ENCODE measurements around the gene PAGE1.

Gene PAGE1

DNA sequence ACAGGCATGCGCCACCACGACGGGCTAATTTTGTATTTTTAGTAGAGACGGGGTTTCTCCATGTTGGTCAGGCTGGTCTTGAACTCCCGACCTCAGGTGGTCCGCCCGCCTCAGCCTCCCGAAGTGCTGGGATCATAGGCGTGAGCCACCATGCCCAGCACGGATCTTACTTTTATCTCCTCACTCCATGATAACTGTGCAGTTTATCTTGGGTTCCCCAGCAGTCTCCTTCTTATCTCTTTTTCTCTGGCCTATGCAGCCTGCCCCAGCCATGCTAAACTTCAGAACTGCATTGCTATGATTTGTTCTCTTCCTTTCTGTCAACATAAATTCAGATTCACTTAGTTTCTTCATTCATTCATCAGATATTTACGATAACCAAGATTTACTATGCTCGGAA lies 22.4 kb downstream of the PAGE1 start:
- DNase-seq (ENCODE audit: low read depth) = no peak
- no peak overlapping the region for H3K4me3 ChIP-seq (ENCODE audit: low read depth, low read length)
- TF ChIP-seq, protein P1, sequence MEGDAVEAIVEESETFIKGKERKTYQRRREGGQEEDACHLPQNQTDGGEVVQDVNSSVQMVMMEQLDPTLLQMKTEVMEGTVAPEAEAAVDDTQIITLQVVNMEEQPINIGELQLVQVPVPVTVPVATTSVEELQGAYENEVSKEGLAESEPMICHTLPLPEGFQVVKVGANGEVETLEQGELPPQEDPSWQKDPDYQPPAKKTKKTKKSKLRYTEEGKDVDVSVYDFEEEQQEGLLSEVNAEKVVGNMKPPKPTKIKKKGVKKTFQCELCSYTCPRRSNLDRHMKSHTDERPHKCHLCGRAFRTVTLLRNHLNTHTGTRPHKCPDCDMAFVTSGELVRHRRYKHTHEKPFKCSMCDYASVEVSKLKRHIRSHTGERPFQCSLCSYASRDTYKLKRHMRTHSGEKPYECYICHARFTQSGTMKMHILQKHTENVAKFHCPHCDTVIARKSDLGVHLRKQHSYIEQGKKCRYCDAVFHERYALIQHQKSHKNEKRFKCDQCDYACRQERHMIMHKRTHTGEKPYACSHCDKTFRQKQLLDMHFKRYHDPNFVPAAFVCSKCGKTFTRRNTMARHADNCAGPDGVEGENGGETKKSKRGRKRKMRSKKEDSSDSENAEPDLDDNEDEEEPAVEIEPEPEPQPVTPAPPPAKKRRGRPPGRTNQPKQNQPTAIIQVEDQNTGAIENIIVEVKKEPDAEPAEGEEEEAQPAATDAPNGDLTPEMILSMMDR (IDR thresholded peaks at IDR 0.05; ENCODE audit: control insufficient read depth, extremely low read depth, insufficient read depth) = no peak

DNA sequence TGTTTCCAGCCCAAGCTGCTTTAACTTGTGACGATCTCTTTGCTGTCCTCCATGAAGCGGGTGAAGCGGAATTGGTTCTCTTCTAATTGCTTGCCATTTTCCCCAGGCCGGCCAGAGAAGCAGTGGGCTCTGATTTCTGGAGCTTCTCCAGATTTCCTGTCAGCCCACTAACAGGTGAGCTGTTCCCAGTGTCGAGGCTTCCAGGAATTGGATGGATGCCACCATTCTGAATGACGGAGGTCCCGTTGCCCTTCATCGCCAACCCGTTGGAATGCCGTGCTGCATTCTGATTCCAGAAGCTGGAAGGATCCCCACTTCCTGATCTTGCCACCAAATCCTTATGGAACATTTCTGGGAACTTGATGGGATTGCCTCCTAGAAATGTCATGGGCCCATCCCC lies 31.0 kb downstream of the PAGE1 start:
- no peak for DNase-seq (ENCODE audit: low read depth)
- H3K4me3 ChIP-seq (ENCODE audit: low read depth, low read length) = no peak overlapping the region
- TF ChIP-seq, protein P1 (IDR thresholded peaks at IDR 0.05; ENCODE audit: control insufficient read depth, extremely low read depth, insufficient read depth) = no peak

DNA sequence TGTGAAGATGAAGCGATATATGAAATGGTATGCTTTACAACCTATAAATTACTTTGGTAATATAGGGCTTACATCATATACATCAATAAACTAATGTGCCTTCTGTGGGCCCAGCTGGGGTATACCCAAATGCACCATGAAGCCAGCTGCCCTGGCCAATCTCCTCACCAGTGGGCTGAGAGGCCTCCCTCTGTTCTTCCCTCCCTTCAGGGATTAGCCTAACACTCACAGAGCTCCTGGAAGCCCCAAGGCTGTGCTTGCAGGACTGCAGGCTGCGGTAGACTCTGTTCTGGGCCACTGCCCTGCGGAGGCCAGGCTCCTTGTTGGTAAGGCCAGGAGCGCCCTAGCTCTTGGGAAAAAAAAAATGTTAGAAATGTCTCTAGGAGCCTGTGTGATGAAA lies 33.9 kb downstream of the PAGE1 start:
- H3K4me3 ChIP-seq (ENCODE audit: low read depth, low read length) = no peak overlapping the region
- TF ChIP-seq, protein P1 (IDR thresholded peaks at IDR 0.05; ENCODE audit: control insufficient read depth, extremely low read depth, insufficient read depth) = no peak
- no peak for DNase-seq (ENCODE audit: low read depth)

DNA sequence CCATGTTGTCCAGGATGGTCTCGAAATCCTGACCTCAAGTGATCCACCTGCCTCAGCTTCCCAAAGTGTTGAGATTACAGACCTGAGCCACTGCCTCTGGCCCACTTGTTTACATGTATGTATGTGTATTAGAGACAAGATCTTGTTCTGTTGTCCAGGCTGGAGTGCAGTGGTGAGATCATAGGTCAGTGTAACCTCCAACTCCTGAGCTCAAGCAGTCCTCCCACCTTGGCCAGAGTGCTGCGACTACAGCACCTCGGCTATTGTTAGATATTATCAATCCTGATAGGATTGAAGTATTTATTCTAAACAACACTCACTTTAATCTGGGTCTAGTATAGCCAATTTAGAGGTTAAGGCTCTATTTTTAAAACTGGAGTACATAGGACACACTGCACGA lies 36.0 kb downstream of the PAGE1 start:
- TF ChIP-seq, protein P1 (IDR thresholded peaks at IDR 0.05; ENCODE audit: control insufficient read depth, extremely low read depth, insufficient read depth) = no peak
- H3K4me3 ChIP-seq (ENCODE audit: low read depth, low read length) = no peak overlapping the region
- no peak for DNase-seq (ENCODE audit: low read depth)

DNA sequence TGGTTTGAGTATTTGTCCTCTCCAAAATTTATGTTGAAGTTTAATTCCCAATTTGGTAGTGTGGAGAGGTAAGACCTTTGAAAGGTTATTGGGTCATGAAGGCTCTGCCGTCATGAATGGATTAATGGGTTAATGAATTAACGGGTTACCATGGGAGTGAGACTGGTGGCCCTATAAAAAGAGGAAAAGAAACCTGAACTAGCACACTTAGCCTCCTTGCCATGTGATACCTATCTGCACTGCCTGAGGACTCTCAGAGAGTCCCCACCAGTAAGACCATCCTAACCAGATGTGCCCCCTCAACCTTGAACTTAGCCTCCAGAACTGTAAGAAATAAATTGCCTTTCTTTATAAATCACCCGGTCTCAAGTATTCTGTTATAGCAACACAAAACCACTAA lies 39.3 kb downstream of the PAGE1 start:
- no peak overlapping the region for H3K4me3 ChIP-seq (ENCODE audit: low read depth, low read length)
- DNase-seq (ENCODE audit: low read depth) = no peak
- TF ChIP-seq, protein P1 (IDR thresholded peaks at IDR 0.05; ENCODE audit: control insufficient read depth, extremely low read depth, insufficient read depth) = no peak

DNA sequence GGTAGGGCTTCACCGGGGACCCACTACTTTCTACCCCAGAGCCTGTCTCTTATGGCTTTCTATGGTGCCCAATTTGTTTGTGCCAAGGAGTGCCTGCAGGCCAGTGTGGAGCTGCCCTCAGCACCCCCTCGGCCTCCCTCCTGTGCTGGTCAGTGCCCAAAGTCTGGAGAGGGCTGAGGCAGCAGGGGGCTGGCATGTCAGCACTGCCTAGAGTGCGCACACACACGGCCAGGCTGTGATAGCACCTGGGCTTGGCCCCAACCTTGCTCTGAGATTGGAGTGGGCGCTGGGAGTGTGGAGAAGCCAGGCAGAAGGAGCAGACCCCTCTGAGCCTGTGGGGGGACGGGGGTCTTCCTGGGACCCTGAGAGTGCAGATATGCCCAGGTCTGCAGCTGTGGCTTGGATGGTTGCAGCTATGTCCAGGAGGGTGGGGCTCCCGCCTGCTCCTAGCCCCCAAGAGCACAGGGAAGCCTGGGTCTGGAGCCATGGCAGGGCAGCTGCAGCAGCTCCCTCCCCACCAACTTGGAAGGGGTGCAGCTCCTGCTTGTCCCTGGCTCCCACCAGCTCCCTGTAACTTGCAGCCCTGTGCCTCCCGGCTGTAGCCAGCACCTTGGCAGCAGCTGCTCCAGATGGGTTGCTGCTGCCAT lies 50.7 kb downstream of the PAGE1 start:
- TF ChIP-seq, protein P1 (IDR thresholded peaks at IDR 0.05; ENCODE audit: control insufficient read depth, extremely low read depth, insufficient read depth) = no peak
- DNase-seq (ENCODE audit: low read depth) = no peak
- H3K4me3 ChIP-seq (ENCODE audit: low read depth, low read length) = no peak overlapping the region
